ENCODE measurements around the gene PDCD2L. TPM values are rescaled to one million over a fixed set of nuclear protein-coding genes. Genes with fewer than 3 reads are reported as not detected.
"Not testable (repeated sequence)": the region's sequence is repeated elsewhere in the genome, so short reads cannot be mapped to it uniquely, and the experiment has no call there.

Gene PDCD2L
- total RNA-seq, 6 donors from 2014 or later: 3.2 to 35.6 (median 9.5) TPM

DNA sequence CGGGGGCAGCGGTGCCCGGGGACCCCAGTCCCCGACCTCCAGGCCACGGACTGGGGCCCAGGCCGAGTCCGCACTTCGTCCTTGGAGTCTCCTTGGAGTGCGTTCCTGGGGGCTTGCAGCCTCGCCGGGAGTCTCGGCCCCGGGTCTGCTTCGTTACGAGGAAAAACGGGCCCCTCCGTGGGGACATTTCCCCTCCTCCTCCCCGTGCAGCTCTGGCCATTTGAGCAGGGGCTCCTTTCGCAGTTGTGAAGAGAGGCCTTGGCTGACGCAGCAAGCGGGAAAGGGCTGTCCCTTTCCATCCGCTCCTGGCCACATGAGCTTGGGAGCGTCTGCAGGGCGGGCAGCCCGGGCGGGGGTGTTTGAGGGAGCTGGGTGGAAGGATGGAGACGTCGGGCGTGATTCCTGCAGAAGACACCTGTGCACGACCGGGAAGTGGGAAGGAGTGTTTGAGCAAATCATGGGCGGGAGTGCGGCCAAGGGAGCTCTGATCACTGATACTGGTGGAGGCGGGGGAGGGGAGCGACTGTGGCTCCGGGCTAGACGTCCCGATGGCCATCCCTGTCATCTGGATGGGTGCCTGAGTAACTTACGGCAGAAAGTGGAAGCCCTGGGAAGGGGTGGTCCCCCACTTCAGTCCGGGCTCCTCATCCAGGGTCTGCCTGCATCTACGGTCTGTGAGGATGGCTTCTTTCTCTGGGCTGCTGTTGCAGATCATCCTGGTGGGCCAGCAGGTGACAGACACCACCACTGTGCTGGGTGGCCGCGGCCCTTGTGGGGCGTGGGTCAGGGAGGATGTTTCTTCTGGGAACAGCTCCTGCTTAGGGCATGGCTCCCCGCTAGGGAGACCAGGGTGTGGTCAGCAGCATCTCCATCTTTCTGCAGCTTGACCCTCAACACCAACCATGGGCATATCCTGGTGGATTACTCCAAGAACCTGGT, 38.5 kb upstream of the PDCD2L start:
- H3K27me3 ChIP-seq: no peaks in the 10 kb centered on the region
- peaks cover 13 to 36% (median 18%) of the 10 kb centered on the region in 4 donors for H3K4me1 ChIP-seq
- TF ChIP-seq POLR2A (IDR thresholded peaks at IDR 0.05) (peak in 1 of 4 donors; percentile 30), POLR2AphosphoS5 (IDR thresholded peaks at IDR 0.05) (no peak)
- H3K9me3 ChIP-seq: no peaks in the 10 kb centered on the region
- 0 to 17% methylated on average over 9 to 28 of the region's 45 CpGs for WGBS, 2 donors
- DNase-seq: peak; percentile 40 to 84
- H3K27ac ChIP-seq: peak overlapping the region; percentile 69 to 88 (median 76)
- H3K4me3 ChIP-seq: peak overlapping the region; percentile 52 to 99 (median 85)
- ATAC-seq (ENCODE audit: low FRiP score in 2 of 2): peak; percentile 53 to 66
- peaks cover 0 to 37% (median 28%) of the 10 kb centered on the region in 4 donors for H3K36me3 ChIP-seq

DNA sequence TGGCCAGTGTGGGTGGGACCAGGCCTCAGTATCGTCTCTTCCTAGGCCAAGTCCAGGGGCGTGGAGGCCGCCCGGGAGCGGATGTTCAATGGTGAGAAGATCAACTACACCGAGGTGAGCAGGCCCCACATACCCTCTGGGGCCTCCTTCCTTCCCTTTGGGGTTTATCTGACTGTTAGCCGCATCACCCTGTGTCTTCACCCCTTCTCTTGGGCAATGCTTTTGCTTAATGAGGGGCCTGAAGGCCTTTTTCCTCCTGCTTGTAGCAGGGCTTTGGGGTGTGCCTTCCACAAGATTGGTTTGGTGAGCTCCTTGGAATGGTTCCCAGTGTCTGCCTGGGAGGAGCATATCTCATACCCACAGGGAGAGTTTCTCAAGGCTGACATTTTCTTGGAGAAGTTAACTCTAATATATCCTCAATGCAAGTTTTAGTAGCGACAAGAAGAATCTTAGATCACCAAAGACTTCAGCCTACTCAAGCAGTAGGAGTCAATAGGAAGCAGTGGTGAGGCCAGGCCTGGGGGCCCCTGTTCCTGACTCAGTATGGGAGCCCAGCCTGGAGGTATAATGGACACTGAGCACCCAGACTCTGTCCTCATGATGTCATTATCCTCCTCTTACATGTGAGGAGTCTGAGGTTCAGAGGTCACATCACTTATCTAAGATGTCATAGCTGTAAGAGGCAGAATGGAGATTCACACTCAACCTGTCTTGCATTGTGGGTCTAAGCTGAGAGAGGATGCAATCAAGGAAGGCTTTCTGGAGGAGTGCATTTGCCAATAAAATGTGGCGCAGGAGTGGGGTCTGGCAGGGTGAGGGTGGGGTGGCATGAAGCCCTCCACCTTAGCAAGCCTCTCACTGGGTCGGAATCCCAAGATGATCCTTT, 37.2 kb upstream of the PDCD2L start:
- no peak for TF ChIP-seq POLR2A (IDR thresholded peaks at IDR 0.05)
- no peak for TF ChIP-seq EP300 (IDR thresholded peaks at IDR 0.05)
- TF ChIP-seq POLR2AphosphoS5 (IDR thresholded peaks at IDR 0.05): no peak
- TF ChIP-seq, protein P1, sequence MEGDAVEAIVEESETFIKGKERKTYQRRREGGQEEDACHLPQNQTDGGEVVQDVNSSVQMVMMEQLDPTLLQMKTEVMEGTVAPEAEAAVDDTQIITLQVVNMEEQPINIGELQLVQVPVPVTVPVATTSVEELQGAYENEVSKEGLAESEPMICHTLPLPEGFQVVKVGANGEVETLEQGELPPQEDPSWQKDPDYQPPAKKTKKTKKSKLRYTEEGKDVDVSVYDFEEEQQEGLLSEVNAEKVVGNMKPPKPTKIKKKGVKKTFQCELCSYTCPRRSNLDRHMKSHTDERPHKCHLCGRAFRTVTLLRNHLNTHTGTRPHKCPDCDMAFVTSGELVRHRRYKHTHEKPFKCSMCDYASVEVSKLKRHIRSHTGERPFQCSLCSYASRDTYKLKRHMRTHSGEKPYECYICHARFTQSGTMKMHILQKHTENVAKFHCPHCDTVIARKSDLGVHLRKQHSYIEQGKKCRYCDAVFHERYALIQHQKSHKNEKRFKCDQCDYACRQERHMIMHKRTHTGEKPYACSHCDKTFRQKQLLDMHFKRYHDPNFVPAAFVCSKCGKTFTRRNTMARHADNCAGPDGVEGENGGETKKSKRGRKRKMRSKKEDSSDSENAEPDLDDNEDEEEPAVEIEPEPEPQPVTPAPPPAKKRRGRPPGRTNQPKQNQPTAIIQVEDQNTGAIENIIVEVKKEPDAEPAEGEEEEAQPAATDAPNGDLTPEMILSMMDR (IDR thresholded peaks at IDR 0.05): no peak
- DNase-seq: no peak
- peaks cover 13 to 39% (median 18%) of the 10 kb centered on the region in 4 donors for H3K4me1 ChIP-seq
- H3K27ac ChIP-seq: peak overlapping the region in 2 of 4 donors; percentile 80 to 88
- WGBS, 2 donors: 64 to 88% methylated on average over 8 to 10 of the region's 10 CpGs
- H3K36me3 ChIP-seq: peaks cover 0 to 46% (median 36%) of the 10 kb centered on the region in 4 donors
- H3K4me3 ChIP-seq: peak overlapping the region in 1 of 4 donors; percentile 98
- no peaks in the 10 kb centered on the region for H3K27me3 ChIP-seq
- ATAC-seq (ENCODE audit: low FRiP score in 2 of 2): no peak
- no peaks in the 10 kb centered on the region for H3K9me3 ChIP-seq

DNA sequence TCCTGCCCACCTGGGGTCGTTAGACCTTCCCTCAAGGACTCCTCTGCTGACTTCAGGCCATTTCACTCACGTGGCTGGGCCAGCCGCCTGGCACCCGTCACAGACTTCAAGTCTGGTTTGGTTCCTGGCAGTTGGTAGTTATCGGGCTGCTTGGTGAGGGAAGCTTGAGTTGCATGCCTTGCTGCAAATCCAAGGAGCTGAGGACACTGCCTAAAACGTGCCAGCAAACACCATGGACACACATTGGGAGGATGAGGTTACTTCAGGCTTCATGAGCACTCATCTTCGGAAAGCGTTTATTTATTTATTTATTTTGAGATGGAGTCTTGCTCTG, 36.6 kb upstream of the PDCD2L start:
- no peaks in the 10 kb centered on the region for H3K27me3 ChIP-seq
- H3K4me1 ChIP-seq: peaks cover 13 to 39% (median 18%) of the 10 kb centered on the region in 4 donors
- TF ChIP-seq POLR2A (IDR thresholded peaks at IDR 0.05) (no peak), POLR2AphosphoS5 (IDR thresholded peaks at IDR 0.05) (no peak), EP300 (IDR thresholded peaks at IDR 0.05) (no peak)
- TF ChIP-seq, protein P1 (IDR thresholded peaks at IDR 0.05): no peak
- no peaks in the 10 kb centered on the region for H3K9me3 ChIP-seq
- 87 to 94% methylated on average over 6 to 8 of the region's 8 CpGs for WGBS, 2 donors
- no peak overlapping the region for H3K27ac ChIP-seq
- no peak overlapping the region for H3K4me3 ChIP-seq
- H3K36me3 ChIP-seq: peaks cover 0 to 48% (median 38%) of the 10 kb centered on the region in 4 donors
- ATAC-seq (ENCODE audit: low FRiP score in 2 of 2): no peak
- no peak for DNase-seq

DNA sequence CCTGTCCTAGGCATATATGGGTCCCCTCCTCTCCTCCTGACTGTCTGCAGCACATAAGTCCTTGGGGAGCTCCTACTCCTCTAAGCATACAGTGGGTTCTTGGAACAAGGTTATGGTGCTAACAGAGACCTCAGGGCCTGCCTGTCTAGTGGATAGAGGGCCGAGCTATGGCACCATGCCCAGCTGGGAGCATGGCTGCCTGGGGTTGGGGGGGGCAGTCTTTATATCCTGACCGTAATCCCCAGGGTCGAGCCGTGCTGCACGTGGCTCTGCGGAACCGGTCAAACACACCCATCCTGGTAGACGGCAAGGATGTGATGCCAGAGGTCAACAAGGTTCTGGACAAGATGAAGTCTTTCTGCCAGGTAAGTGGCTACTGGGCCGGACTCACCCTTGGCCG, 35.9 kb upstream of the PDCD2L start:
- Histone ChIP-seq H3K27ac (no peak overlapping the region), H3K4me1 (peaks cover 13 to 39% (median 18%) of the 10 kb centered on the region in 4 donors), H3K27me3 (no peaks in the 10 kb centered on the region), H3K4me3 (no peak overlapping the region), H3K36me3 (peaks cover 0 to 50% (median 39%) of the 10 kb centered on the region in 4 donors), H3K9me3 (no peaks in the 10 kb centered on the region)
- 91 to 92% methylated on average over 8 to 10 of the region's 10 CpGs for WGBS, 2 donors
- ATAC-seq (ENCODE audit: low FRiP score in 2 of 2) (no peak), DNase-seq (no peak)
- no peak for TF ChIP-seq EP300 (IDR thresholded peaks at IDR 0.05)
- no peak for TF ChIP-seq POLR2A (IDR thresholded peaks at IDR 0.05)

DNA sequence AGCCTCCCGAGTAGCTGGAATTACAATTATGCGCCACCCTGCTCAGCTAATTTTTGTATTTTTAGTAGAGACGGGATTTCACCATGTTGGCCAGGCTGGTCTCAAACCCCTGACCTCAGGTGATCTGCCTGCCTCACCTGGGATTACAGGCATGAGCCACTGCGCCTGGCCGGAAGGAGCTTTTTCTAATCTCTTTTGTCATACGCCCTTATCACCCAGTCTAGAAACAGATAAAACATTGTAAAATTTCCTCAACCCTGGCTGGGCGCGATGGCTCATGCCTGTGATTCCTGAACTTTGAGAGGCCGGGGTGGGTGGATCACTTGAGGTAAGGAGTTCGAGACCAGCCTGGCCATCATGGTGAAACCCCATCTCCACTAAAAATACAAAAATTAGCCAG, 35.0 kb upstream of the PDCD2L start:
- Histone ChIP-seq H3K36me3 (peaks cover 0 to 56% (median 39%) of the 10 kb centered on the region in 4 donors), H3K4me1 (peaks cover 13 to 39% (median 18%) of the 10 kb centered on the region in 4 donors)
- WGBS, 2 donors: 92 to 97% methylated on average over 10 of the region's 10 CpGs
- H3K27ac ChIP-seq; H3K4me3 ChIP-seq; H3K27me3 ChIP-seq; ATAC-seq (ENCODE audit: low FRiP score in 2 of 2); DNase-seq; H3K9me3 ChIP-seq: not testable (repeated sequence)

DNA sequence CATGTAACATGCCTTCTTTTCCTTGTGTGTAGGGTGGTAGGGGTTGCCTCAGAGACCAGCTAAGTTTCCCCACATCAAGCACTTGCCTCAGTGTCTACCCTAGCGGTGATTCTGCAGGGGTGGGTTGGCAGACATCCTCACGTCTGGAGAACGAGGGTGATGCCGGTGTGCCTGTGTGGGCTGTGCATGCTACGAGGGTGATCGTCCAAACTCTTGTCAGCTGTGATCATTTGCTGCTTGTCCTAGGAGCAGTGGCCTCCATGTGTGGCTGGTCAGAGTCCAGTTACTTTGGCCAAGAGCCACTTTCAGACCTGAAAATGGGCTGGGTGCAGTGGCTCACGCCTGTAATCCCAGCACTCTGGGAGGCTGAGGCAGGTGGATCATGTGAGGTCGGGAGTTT, 34.1 kb upstream of the PDCD2L start:
- no peak for TF ChIP-seq EP300 (IDR thresholded peaks at IDR 0.05)
- TF ChIP-seq POLR2AphosphoS5 (IDR thresholded peaks at IDR 0.05): no peak
- TF ChIP-seq, protein P1 (IDR thresholded peaks at IDR 0.05): no peak
- no peak for TF ChIP-seq POLR2A (IDR thresholded peaks at IDR 0.05)
- peaks cover 0 to 66% (median 39%) of the 10 kb centered on the region in 4 donors for H3K36me3 ChIP-seq
- H3K9me3 ChIP-seq: no peaks in the 10 kb centered on the region
- ATAC-seq (ENCODE audit: low FRiP score in 2 of 2): no peak
- DNase-seq: no peak
- no peak overlapping the region for H3K27ac ChIP-seq
- 95 to 96% methylated on average over 2 to 7 of the region's 8 CpGs for WGBS, 2 donors
- no peaks in the 10 kb centered on the region for H3K27me3 ChIP-seq
- H3K4me3 ChIP-seq: no peak overlapping the region
- H3K4me1 ChIP-seq: peaks cover 13 to 32% (median 16%) of the 10 kb centered on the region in 4 donors

Data from upper lobe of left lung (tissue), 6 donors.